Upper lobe of right lung (tissue), 1 donor: ENCODE data around the gene CASKIN1. TPM values are rescaled to one million over a fixed set of nuclear protein-coding genes. Genes with fewer than 3 reads are reported as not detected.

Experiments
- ATAC-seq: fragments of 200-7000 bp; cut with Tn5 transposase; one replicate; pipeline ENCODE4 v1.9.1; 2020; ENCODE audit warnings: mild to moderate bottlenecking, moderate library complexity
- DNase-seq: peaks from one replicate; pipeline ENCODE4 v3.0.0-alpha.2; 2020
- H3K27ac ChIP-seq: fragments of 200-600 bp; one replicate; pipeline ENCODE4 v1.8.0; 2022
- H3K27me3 ChIP-seq: fragments of 200-600 bp; one replicate; pipeline ENCODE4 v1.8.0; 2022; ENCODE audit warnings: mild to moderate bottlenecking
- H3K36me3 ChIP-seq: fragments of 200-600 bp; one replicate; pipeline ENCODE4 v1.8.0; 2022
- H3K4me1 ChIP-seq: fragments of 200-600 bp; one replicate; pipeline ENCODE4 v1.8.0; 2022
- H3K4me3 ChIP-seq: fragments of 200-600 bp; one replicate; pipeline ENCODE4 v1.8.0; 2022; ENCODE audit warnings: mild to moderate bottlenecking
- H3K9me3 ChIP-seq: fragments of 200-600 bp; one replicate; pipeline ENCODE4 v1.8.0; 2022
- CTCF ChIP-seq: fragments of 200-600 bp; IDR thresholded peaks from one replicate; pipeline ENCODE4 v1.8.0; 2022; ENCODE audit warnings: antibody characterized with exemption
- intact Hi-C: fragments of 100-400 bp; cut with DNase I; formaldehyde crosslinking; loops from one replicate; pipeline ENCODE4 v1.11.0; 2022
- total RNA-seq: library from RNA; stranded (reverse); fragmentation: NEBNext Ultra II Directional; extraction: Animal tissue kit (Norgen Biotek cat#: 25700); gene quantifications from one replicate; pipeline ENCODE4 v1.2.1, GENCODE V29; 2021
- donor health status: DM: no; HTN: yes; CAD: no; lungs with severe emphysema.

Gene CASKIN1
- total RNA-seq, 1 donor from 2014 or later: 0.06 TPM

DNA sequence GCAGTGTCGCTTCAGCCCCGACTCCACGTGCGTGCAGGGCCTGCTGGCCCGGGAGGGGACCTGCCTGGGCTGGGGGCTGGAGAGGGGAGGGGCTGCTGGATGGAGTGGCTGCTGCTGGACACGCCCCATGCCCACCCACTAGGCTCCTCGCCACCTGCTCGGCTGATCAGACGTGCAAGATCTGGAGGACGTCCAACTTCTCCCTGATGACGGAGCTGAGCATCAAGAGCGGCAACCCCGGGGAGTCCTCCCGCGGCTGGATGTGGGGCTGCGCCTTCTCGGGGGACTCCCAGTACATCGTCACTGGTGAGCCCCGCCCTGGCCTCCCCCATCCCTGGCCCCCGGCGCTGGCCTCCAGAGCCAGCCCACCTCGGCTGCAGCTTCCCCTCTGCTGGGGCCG lies 11.9 kb upstream of the CASKIN1 start:
- DNase-seq: no peak
- H3K4me3 ChIP-seq: no peak overlapping the region
- H3K27ac ChIP-seq: no peak overlapping the region
- peaks cover 34% of the 10 kb centered on the region for H3K36me3 ChIP-seq
- H3K4me1 ChIP-seq: peaks cover 33% of the 10 kb centered on the region
- H3K27me3 ChIP-seq: no peaks in the 10 kb centered on the region
- no peak for ATAC-seq
- no peaks in the 10 kb centered on the region for H3K9me3 ChIP-seq
- intact Hi-C loops: no loop called here
- no peak for TF ChIP-seq CTCF

- Histone ChIP-seq H3K27ac (no peak overlapping the region), H3K9me3 (no peaks in the 10 kb centered on the region), H3K27me3 (no peaks in the 10 kb centered on the region), H3K4me1 (peaks cover 29% of the 10 kb centered on the region), H3K36me3 (peaks cover 34% of the 10 kb centered on the region), H3K4me3 (no peak overlapping the region)
- ATAC-seq (no peak), DNase-seq (no peak)
- no peak for TF ChIP-seq CTCF
- intact Hi-C loops: no loop called here
Observed at GRCh38 chr16:2207872-2208271, 11.5 kb upstream of the CASKIN1 start.

DNA sequence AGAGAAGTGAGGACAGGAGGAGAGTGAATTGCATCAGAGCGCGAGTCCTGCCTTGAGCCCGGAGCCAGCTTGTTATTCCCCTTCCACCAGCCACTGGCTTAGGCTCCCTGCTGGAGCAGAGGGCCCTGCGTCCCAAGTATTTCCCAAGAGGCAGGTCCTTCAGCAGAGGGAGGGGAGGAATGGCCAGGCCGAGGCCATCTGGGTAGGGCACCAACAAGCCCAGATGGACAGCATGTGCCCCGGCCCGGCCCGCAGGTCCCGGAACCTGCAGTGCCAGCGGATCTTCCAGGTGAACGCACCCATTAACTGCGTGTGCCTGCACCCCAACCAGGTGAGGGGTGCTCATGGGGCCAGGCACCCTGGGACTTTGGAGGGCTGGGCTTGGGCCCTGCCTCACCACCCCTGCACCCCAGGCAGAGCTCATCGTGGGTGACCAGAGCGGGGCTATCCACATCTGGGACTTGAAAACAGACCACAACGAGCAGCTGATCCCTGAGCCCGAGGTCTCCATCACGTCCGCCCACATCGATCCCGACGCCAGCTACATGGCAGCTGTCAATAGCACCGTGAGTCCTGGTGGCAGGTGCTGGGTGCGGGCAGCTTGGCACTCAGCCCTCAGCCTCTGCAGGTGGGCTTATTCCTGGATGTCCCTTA lies 10.5 kb upstream of the CASKIN1 start:
- Histone ChIP-seq H3K9me3 (no peaks in the 10 kb centered on the region), H3K27ac (no peak overlapping the region), H3K27me3 (no peaks in the 10 kb centered on the region), H3K36me3 (peaks cover 34% of the 10 kb centered on the region), H3K4me3 (no peak overlapping the region), H3K4me1 (peaks cover 20% of the 10 kb centered on the region)
- no peak for TF ChIP-seq CTCF
- intact Hi-C loops: no loop called here
- DNase-seq: no peak
- ATAC-seq: no peak

GRCh38 chr16:2206420-2206779 lies 10.0 kb upstream of the CASKIN1 start:
- peaks cover 18% of the 10 kb centered on the region for H3K4me1 ChIP-seq
- no peak for ATAC-seq
- peaks cover 34% of the 10 kb centered on the region for H3K36me3 ChIP-seq
- no peaks in the 10 kb centered on the region for H3K27me3 ChIP-seq
- H3K4me3 ChIP-seq: peak overlapping the region; percentile 86
- no peaks in the 10 kb centered on the region for H3K9me3 ChIP-seq
- peak overlapping the region; percentile 98 for H3K27ac ChIP-seq
- intact Hi-C loops: no loop called here
- DNase-seq: no peak
- no peak for TF ChIP-seq CTCF

DNA sequence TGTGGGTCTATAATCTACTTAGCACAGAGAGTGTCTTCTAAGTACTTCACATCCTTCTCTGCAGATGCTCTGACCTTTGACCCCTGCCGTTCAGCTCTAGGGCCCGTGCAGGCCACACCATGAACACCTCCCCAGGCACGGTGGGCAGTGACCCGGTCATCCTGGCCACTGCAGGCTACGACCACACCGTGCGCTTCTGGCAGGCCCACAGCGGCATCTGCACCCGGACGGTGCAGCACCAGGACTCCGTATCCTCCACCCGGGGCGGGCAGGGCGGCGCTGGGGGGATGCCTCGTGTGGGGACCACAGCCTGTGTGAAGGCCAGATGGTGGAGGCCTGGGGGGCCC lies 9.5 kb upstream of the CASKIN1 start:
- ATAC-seq: no peak

More for the DNA sequence above, 9.5 kb upstream of the CASKIN1 start:
- intact Hi-C loops: no loop called here
- Histone ChIP-seq H3K27me3 (no peaks in the 10 kb centered on the region), H3K9me3 (no peaks in the 10 kb centered on the region), H3K4me1 (peaks cover 18% of the 10 kb centered on the region), H3K36me3 (peaks cover 34% of the 10 kb centered on the region), H3K27ac (peak overlapping the region; percentile 98), H3K4me3 (peak overlapping the region; percentile 86)
- DNase-seq: no peak
- no peak for TF ChIP-seq CTCF
